ENCODE measurements around the gene ATP6AP1. TPM values are rescaled to one million over a fixed set of nuclear protein-coding genes. Genes with fewer than 3 reads are reported as not detected.

The ATP6AP1 gene
- total and polyA plus RNA-seq, 10 of the 15 experiments (the other 5 are each of a cell fraction or from before 2014, with no cell fraction given) = 4.5 to 56.4 (median 32.0) TPM

GRCh38 chrX:154458116-154458953 is 29.9 kb downstream of the ATP6AP1 start, which contains the start of gene PLXNA3 (continued):
- TF ChIP-seq NR2F1 (conservative IDR thresholded peaks at IDR 0.05) (peak; percentile 71), POLR2A (IDR thresholded peaks at IDR 0.05; ENCODE audit: low read depth, low read length) (peak; percentile 81), CBFB (IDR thresholded peaks at IDR 0.05; ENCODE audit: low read depth) (no peak), JUND (IDR thresholded peaks at IDR 0.05; ENCODE audit: low read depth, low read length) (peak; percentile 94), KLF5 (IDR thresholded peaks at IDR 0.05; ENCODE audit: partially characterized antibody) (peak; percentile 93), LARP7 (IDR thresholded peaks at IDR 0.05) (0 out of 2 replicates have a peak, but pooled peaks have one; percentile 25)

DNA sequence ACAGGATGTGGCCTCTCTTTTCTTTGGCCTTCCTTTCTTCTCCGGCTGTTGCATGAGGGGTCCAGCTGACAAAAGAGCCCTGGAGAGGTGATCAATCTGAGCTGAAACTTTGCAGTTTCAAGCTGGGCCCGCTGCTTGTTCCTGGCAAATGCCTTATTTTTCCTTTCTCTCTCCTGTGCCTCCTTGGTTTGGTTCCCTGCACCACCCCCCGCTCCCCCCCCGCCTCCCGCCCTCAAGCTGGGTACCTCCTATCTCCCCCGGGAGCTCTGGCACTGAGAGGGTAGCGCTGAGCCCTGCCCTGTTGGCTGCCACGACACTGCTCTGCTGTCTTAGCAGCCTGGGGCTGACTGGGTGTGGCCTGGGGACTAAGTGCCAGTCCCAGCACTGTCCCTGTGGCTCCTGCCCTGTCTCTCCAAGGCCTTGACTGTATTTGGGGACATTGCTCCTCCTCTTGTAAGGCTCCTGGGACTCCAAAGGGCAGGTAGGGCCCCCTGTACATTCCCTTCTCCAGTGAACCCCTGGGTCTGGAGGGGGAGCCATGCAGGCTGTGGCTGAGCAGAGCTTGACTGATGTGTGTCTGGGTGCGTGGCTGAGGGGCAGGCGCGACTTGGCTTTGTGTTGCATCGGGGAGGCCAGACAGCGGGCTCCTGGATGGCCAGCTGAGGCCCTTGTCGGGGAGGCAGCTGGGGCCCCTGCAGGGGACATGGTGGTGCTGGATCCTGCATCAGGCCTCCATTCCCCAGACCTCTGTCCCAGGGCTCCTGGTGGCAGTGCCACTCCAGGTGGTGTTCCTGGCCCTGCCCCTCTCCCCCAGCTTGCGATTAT is 30.7 kb downstream of the ATP6AP1 start:
- ChIA-PET CTCF (interaction anchor here (1.2 to 1.4 kb wide), 2 partner anchors 68 to 86 kb away, joined by 3 to 4 read pairs; no protein-coding TSS in a partner anchor), RAD21 (ENCODE audit: unreplicated experiment) (no interaction called here), SMC1A (ENCODE audit: uncharacterized antibody, unreplicated experiment) (interaction anchor here (1.0 kb wide), 1 partner anchor 68 kb away, joined by 3 read pairs; no protein-coding TSS in a partner anchor), POLR2A (interaction anchor here (0.8 to 0.9 kb wide), 4 partner anchors 13 to 28 kb away, joined by 3 to 4 read pairs (median 4); partner anchors contain the start of gene UBL4A)
- no peaks in the 10 kb centered on the region for H3K36me3 ChIP-seq (ENCODE audit: control insufficient read depth in 2 of 2, insufficient read depth in 2 of 2, low read length in 1 of 2)
- H2AFZ ChIP-seq (ENCODE audit: control insufficient read depth, low read depth, low read length) = no peak overlapping the region
- in situ Hi-C loops (cut with MboI) (no loop called here), intact Hi-C loops (cut with micrococcal nuclease; ENCODE audit: unreplicated experiment) (no loop called here)
- no TSS peak for BruUV-seq (replicated peaks)
- H3K27me3 ChIP-seq (replicated peaks in 1 of 2; ENCODE audit: control insufficient read depth in 2 of 2, insufficient read depth in 2 of 2, low read length in 1 of 2) = no peaks in the 10 kb centered on the region
- no peak for DNase-seq (ENCODE audit: low read depth, low spot score)
- peak; percentile 81 for ATAC-seq
- no peaks in the 10 kb centered on the region; the same call in 2 of the 3 replicates for H3K9me3 ChIP-seq (replicated peaks; ENCODE audit: control insufficient read depth, insufficient read depth, low read length)
- H4K20me1 ChIP-seq (ENCODE audit: control insufficient read depth, insufficient read depth) = no peaks in the 10 kb centered on the region
- FAIRE-seq = no peak
- peaks cover 9% of the 10 kb centered on the region for H3K79me2 ChIP-seq (ENCODE audit: control insufficient read depth, insufficient read depth, low read length)
- no peaks in the 10 kb centered on the region for H3K4me1 ChIP-seq (ENCODE audit: control insufficient read depth, insufficient read depth, low read length)
- TF ChIP-seq STAT1 (conservative IDR thresholded peaks at IDR 0.05) (no peak), MYC (IDR thresholded peaks at IDR 0.05; ENCODE audit: insufficient read depth, insufficient read length, insufficient replicate concordance, low read length, severe bottlenecking) (no peak), CBX3 (IDR thresholded peaks at IDR 0.05; ENCODE audit: borderline replicate concordance, low read depth) (no peak), JUNB (IDR thresholded peaks at IDR 0.05) (no peak), CREB1 (IDR thresholded peaks at IDR 0.05; ENCODE audit: low read depth) (no peak), NR2C1 (IDR thresholded peaks at IDR 0.05) (no peak), ZZZ3 (IDR thresholded peaks at IDR 0.05; ENCODE audit: control insufficient read depth, insufficient read length, low read depth) (no peak), SIN3A (IDR thresholded peaks at IDR 0.05; ENCODE audit: low read depth, low read length) (no peak)
- TF ChIP-seq, protein P1, sequence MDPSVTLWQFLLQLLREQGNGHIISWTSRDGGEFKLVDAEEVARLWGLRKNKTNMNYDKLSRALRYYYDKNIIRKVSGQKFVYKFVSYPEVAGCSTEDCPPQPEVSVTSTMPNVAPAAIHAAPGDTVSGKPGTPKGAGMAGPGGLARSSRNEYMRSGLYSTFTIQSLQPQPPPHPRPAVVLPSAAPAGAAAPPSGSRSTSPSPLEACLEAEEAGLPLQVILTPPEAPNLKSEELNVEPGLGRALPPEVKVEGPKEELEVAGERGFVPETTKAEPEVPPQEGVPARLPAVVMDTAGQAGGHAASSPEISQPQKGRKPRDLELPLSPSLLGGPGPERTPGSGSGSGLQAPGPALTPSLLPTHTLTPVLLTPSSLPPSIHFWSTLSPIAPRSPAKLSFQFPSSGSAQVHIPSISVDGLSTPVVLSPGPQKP (IDR thresholded peaks at IDR 0.05; ENCODE audit: low read depth, low read length) = no peak
- H3K9ac ChIP-seq (ENCODE audit: control insufficient read depth, insufficient read depth, low read length) = peak overlapping the region; percentile 56
- no peak overlapping the region for H3K27ac ChIP-seq (ENCODE audit: control insufficient read depth, insufficient read depth)
- WGBS (ENCODE audit: insufficient coverage, insufficient replicate concordance, low lambda C conversion rate, missing lambda C conversion rate) = 29% methylated on average over 10 of the region's 15 CpGs
- peak overlapping the region; percentile 54 for H3K4me2 ChIP-seq (ENCODE audit: control insufficient read depth, insufficient read depth)
- peak overlapping the region; percentile 77 for H3K4me3 ChIP-seq

Measured in GM12878 (cell line).